ENCODE measurements around the gene CUX1. TPM values are rescaled to one million over a fixed set of nuclear protein-coding genes. Genes with fewer than 3 reads are reported as not detected.

CUX1 gene
- total RNA-seq, 1 experiment from 2014 or later, result 64.3 TPM

DNA sequence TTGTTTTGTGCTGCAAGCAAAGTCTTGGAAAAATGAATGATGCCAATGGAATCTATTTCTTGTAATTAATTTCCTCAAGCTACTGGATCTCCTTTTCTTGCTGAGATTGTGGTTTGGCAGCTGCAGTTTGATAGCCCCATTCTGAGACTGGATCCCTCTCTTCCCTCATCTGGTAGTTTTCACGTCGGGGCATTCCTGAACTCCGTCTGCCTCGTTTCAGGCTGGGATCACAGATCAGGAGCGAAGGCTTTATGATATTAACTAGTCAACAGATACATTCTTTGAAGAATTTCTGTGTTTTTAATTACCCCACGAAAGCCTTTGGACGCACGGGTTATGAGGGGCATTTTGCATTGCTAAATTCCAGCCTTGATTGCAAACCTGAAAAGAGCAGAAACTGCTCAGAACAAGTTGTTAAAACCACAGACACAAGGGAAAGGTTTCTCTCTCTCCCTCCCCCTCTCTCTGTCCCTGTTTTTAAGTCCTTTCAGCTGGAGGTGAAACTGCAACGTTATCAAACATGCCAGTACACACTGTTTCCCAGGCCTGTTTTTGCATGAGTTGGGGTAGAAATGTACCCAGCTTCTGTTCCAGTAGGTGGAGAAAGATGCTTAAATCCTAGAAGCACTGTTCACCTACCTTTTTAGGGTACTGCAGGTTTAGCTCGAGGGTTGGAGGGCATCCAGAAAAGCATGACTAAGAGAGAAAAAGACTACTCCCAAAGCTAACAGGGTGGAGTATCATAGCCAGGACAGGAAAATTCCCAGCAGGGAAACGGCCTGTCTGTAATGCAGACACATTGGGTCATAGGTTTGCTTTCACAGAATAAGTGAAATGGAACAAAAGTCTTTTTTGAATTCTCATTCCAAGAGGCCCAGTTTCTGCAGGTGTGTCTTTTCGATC, 124.3 kb downstream of the CUX1 start:
- POLR2A ChIA-PET, result interaction anchor here (0.5 to 1.1 kb wide), 2 partner anchors 44 to 526 kb away, joined by 3 read pairs; no protein-coding TSS in a partner anchor
- H3K27me3 Mint-ChIP-seq (ENCODE audit: low read depth), result no peaks in the 10 kb centered on the region
- H3K27ac Mint-ChIP-seq, result peak overlapping the region; percentile 94
- peaks cover 4% of the 10 kb centered on the region for H3K9me3 Mint-ChIP-seq
- CTCF ChIA-PET, result interaction anchor here (0.6 to 1.4 kb wide), 8 partner anchors 11 to 339 kb away, joined by 3 to 6 read pairs (median 4); no protein-coding TSS in a partner anchor
- H3K36me3 Mint-ChIP-seq, result peaks cover 7% of the 10 kb centered on the region
- peak overlapping the region; percentile 41 for H3K4me3 Mint-ChIP-seq
- ATAC-seq (no peak), DNase-seq (ENCODE audit: low spot score) (no peak)
- H3K4me1 Mint-ChIP-seq, result peaks cover 83% of the 10 kb centered on the region
- TF ChIP-seq NR3C1 (CRISPR knock-in tag; conservative IDR thresholded peaks at IDR 0.05; ENCODE audit: low read depth), result no peak

- POLR2A ChIA-PET, result no interaction called here
- H3K27ac Mint-ChIP-seq, result peak overlapping the region; percentile 94
- H3K4me3 Mint-ChIP-seq, result no peak overlapping the region
- ATAC-seq, result no peak
- TF ChIP-seq ESRRA (CRISPR knock-in tag; IDR thresholded peaks at IDR 0.05; ENCODE audit: borderline replicate concordance) (no peak), CDX4 (CRISPR knock-in tag; IDR thresholded peaks at IDR 0.05; ENCODE audit: borderline replicate concordance) (no peak), CREB1 (CRISPR knock-in tag; IDR thresholded peaks at IDR 0.05) (no peak), TCF7 (CRISPR knock-in tag; IDR thresholded peaks at IDR 0.05; ENCODE audit: low read depth) (no peak), SP1 (CRISPR knock-in tag; conservative IDR thresholded peaks at IDR 0.05) (no peak), GTF2I (CRISPR knock-in tag; conservative IDR thresholded peaks at IDR 0.05) (no peak), FOXK1 (CRISPR knock-in tag; IDR thresholded peaks at IDR 0.05) (no peak)
- TF ChIP-seq, protein P1, sequence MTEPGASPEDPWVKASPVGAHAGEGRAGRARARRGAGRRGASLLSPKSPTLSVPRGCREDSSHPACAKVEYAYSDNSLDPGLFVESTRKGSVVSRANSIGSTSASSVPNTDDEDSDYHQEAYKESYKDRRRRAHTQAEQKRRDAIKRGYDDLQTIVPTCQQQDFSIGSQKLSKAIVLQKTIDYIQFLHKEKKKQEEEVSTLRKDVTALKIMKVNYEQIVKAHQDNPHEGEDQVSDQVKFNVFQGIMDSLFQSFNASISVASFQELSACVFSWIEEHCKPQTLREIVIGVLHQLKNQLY (CRISPR knock-in tag; IDR thresholded peaks at IDR 0.05), result no peak
- TF ChIP-seq, protein P2, sequence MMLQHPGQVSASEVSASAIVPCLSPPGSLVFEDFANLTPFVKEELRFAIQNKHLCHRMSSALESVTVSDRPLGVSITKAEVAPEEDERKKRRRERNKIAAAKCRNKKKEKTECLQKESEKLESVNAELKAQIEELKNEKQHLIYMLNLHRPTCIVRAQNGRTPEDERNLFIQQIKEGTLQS (CRISPR knock-in tag; conservative IDR thresholded peaks at IDR 0.05), result no peak
- H3K9me3 Mint-ChIP-seq, result peaks cover 4% of the 10 kb centered on the region
- CTCF ChIA-PET, result interaction anchor here (0.6 kb wide), 1 partner anchor 16 kb away, joined by 4 read pairs; no protein-coding TSS in a partner anchor
- H3K27me3 Mint-ChIP-seq (ENCODE audit: low read depth), result no peaks in the 10 kb centered on the region
- peaks cover 7% of the 10 kb centered on the region for H3K36me3 Mint-ChIP-seq
- DNase-seq (ENCODE audit: low spot score), result no peak
- peaks cover 83% of the 10 kb centered on the region for H3K4me1 Mint-ChIP-seq
These were observed 125.3 kb downstream of the CUX1 start for GRCh38 chr7:101942603-101943210.

GRCh38 chr7:101943306-101943705, 125.9 kb downstream of the CUX1 start:
- H3K9me3 Mint-ChIP-seq, result peaks cover 4% of the 10 kb centered on the region
- peak overlapping the region; percentile 41; the same call in 1 of the 2 replicates for H3K27ac Mint-ChIP-seq
- peaks cover 83% of the 10 kb centered on the region for H3K4me1 Mint-ChIP-seq
- H3K4me3 Mint-ChIP-seq, result no peak overlapping the region
- no peak for ATAC-seq
- CTCF ChIA-PET, result interaction anchor here (0.6 kb wide), 1 partner anchor 16 kb away, joined by 4 read pairs; no protein-coding TSS in a partner anchor
- H3K27me3 Mint-ChIP-seq (ENCODE audit: low read depth), result no peaks in the 10 kb centered on the region
- H3K36me3 Mint-ChIP-seq, result peaks cover 6% of the 10 kb centered on the region
- POLR2A ChIA-PET, result no interaction called here
- DNase-seq (ENCODE audit: low spot score), result no peak
- no peak for TF ChIP-seq CTCF (IDR thresholded peaks at IDR 0.05)
- no peak for TF ChIP-seq ZNF416 (CRISPR knock-in tag; IDR thresholded peaks at IDR 0.05)

DNA sequence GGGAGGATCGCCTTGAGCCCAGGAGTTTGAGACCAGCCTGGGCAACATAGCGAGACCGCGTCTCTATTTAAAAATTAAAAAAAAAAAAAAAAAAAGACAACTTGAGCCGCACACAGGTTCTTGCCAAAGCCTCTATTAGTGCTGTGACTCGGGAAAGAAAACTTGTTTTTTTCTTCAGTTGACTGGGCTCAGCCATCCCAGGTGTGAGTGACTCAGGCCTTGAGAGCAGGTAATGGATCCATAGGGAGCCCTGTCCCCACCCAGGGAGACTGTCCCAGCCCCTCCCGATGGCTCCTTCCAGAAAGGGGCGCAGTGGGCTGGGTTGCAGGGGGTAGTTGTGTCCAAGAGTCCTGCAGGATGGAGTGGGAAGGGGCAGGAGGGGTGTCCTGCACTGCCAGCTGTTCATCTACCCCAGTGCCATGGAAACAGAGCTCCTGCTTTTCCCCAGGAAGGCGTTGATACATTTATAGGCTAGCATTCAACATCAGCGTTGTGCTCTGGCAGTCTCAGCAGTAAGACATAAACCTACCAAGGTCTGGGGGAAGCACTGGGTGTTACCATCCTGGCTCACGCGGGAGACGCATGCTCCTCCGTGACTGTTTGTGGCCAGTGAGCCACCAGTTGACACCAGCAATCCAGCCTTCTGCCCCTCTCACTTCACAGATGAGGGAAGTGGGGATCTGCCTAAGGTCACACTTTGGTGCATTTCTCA, 126.6 kb downstream of the CUX1 start:
- Mint-ChIP-seq H3K4me1 (peaks cover 86% of the 10 kb centered on the region), H3K27me3 (ENCODE audit: low read depth) (no peaks in the 10 kb centered on the region), H3K36me3 (peaks cover 4% of the 10 kb centered on the region), H3K4me3 (no peak overlapping the region), H3K27ac (peak overlapping the region; percentile 72), H3K9me3 (peaks cover 3% of the 10 kb centered on the region)
- ChIA-PET CTCF (no interaction called here), POLR2A (no interaction called here)
- ATAC-seq, result no peak
- no peak for DNase-seq (ENCODE audit: low spot score)
- no peak for TF ChIP-seq GABPB1 (CRISPR knock-in tag; IDR thresholded peaks at IDR 0.05)
- TF ChIP-seq OVOL2 (CRISPR knock-in tag; IDR thresholded peaks at IDR 0.05; ENCODE audit: borderline replicate concordance), result no peak
- no peak for TF ChIP-seq SMAD3 (CRISPR knock-in tag; IDR thresholded peaks at IDR 0.05; ENCODE audit: borderline replicate concordance)
- TF ChIP-seq AFF4 (CRISPR knock-in tag; IDR thresholded peaks at IDR 0.05; ENCODE audit: borderline replicate concordance), result no peak
- no peak for TF ChIP-seq CREB1 (CRISPR knock-in tag; IDR thresholded peaks at IDR 0.05)
